Esophagus squamous epithelium (tissue), 5 donors: Measurements from ENCODE around the gene GABPB2. TPM values are rescaled to one million over a fixed set of nuclear protein-coding genes. Genes with fewer than 3 reads are reported as not detected.
"Not testable (repeated sequence)": the region's sequence is repeated elsewhere in the genome, so short reads cannot be mapped to it uniquely, and the experiment has no call there.

Source experiments
- DNase-seq: peaks from one replicate; lab custom pipeline; 2025; lab: John Stamatoyannopoulos, UW
- H3K27ac ChIP-seq, 4 donors: fragments of 200-600 bp; sonication (generic); one replicate each; pipeline ENCODE4 v1.5.1; 2016 to 2019; ENCODE audit warnings: mild to moderate bottlenecking in 1 of 4
- H3K27me3 ChIP-seq, 4 donors: fragments of 200-600 bp; sonication (generic); 1 replicate in 3 of 4; 2 replicates in 1 of 4; pipeline versions ENCODE4 v1.5.1 to v1.6.0; 2017 to 2021; ENCODE audit warnings: antibody characterized with exemption in 1 of 4
- H3K36me3 ChIP-seq, 3 donors: fragments of 200-600 bp; sonication (generic); one replicate each; pipeline ENCODE4 v1.5.1; 2016 to 2019
- H3K4me1 ChIP-seq, 3 donors: fragments of 200-600 bp; sonication (generic); one replicate each; pipeline ENCODE4 v1.5.1; 2017 to 2019
- H3K4me3 ChIP-seq, 4 donors: fragments of 200-600 bp; sonication (generic); 1 replicate in 3 of 4; 2 replicates in 1 of 4; pipeline ENCODE4 v1.5.1; 2016 to 2019; ENCODE audit warnings: mild to moderate bottlenecking in 2 of 4, moderate library complexity in 1 of 4
- H3K9me3 ChIP-seq, 3 donors: fragments of 200-600 bp; sonication (generic); one replicate each; pipeline ENCODE4 v1.5.1; 2016 to 2019
- POLR2A ChIP-seq, 4 donors: fragments of 450-650 bp; IDR thresholded peaks; one replicate each; pipeline ENCODE4 v1.6.1; 2017; ENCODE audit warnings: antibody characterized with exemption in 4 of 4, mild to moderate bottlenecking in 4 of 4, moderate library complexity in 3 of 4
- WGBS, 2 donors: methylation state at CpG; one replicate each; pipeline ENCODE4 v1.1.5; 2018; 5-methylcytosine and 5-hydroxymethylcytosine counted together
- intact Hi-C: fragments of 100-400 bp; cut with DNase I; formaldehyde crosslinking; loops from one replicate; pipeline ENCODE4 v1.15.0; 2022
- total RNA-seq, 4 donors: library from RNA; depleted of rRNA; stranded (reverse); fragments of >200 nt; gene quantifications; one replicate each; pipeline ENCODE4 v1.1.0, GENCODE V29; 2016
- TF ChIP-seq, protein P1 (sequence below), 6 experiments: fragments of 450-650 bp in 4 of 6; fragments of 200-600 bp in 2 of 6; sonication (generic) in 2 of 6; IDR thresholded peaks; one replicate each; pipeline ENCODE4 v1.5.1; 2016 to 2019; ENCODE audit warnings: antibody characterized with exemption in 6 of 6, mild to moderate bottlenecking in 4 of 6, moderate library complexity in 4 of 6
- donor health status: DM: yes; HTN: yes; CAD: no.

The GABPB2 gene
- total RNA-seq, 4 donors from 2014 or later: 7.1 to 15.8 (median 11.0) TPM

DNA sequence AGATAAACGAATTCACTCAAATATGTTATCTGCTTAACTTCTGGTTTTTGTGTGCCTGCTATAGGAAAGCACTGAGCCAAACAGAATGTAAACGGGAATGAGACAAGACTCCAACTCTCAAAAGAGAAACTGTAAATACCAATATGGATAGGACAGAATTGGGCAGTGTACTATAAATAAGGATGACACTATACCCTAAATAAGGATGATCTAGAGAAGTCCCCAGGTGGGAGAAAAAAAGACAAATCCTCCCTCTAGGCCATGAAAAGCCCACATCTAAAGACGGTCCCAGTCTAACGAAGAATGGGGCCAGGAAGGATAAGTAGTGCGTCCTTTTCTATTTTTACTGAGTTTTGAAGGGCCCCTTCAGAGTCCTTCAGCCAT, 1.5 kb upstream of the GABPB2 start:
- no peak overlapping the region for H3K4me3 ChIP-seq
- H3K36me3 ChIP-seq: peaks cover 0 to 9% (median 0%) of the 10 kb centered on the region in 3 donors
- no peak for DNase-seq
- no peaks in the 10 kb centered on the region for H3K9me3 ChIP-seq
- H3K4me1 ChIP-seq: peaks cover 11 to 26% (median 16%) of the 10 kb centered on the region in 3 donors
- intact Hi-C loops: no loop called here
- H3K27me3 ChIP-seq: no peaks in the 10 kb centered on the region
- TF ChIP-seq, protein P1, sequence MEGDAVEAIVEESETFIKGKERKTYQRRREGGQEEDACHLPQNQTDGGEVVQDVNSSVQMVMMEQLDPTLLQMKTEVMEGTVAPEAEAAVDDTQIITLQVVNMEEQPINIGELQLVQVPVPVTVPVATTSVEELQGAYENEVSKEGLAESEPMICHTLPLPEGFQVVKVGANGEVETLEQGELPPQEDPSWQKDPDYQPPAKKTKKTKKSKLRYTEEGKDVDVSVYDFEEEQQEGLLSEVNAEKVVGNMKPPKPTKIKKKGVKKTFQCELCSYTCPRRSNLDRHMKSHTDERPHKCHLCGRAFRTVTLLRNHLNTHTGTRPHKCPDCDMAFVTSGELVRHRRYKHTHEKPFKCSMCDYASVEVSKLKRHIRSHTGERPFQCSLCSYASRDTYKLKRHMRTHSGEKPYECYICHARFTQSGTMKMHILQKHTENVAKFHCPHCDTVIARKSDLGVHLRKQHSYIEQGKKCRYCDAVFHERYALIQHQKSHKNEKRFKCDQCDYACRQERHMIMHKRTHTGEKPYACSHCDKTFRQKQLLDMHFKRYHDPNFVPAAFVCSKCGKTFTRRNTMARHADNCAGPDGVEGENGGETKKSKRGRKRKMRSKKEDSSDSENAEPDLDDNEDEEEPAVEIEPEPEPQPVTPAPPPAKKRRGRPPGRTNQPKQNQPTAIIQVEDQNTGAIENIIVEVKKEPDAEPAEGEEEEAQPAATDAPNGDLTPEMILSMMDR (IDR thresholded peaks at IDR 0.05): no peak
- TF ChIP-seq POLR2A (IDR thresholded peaks at IDR 0.05): no peak
- H3K27ac ChIP-seq: peak overlapping the region; percentile 6 to 100 (median 100)
- 69 to 81% methylated on average over 5 of the region's 5 CpGs for WGBS, 2 donors

GRCh38 chr1:151072224-151072623, 1.7 kb downstream of the GABPB2 start:
- intact Hi-C loops: no loop called here
- H3K9me3 ChIP-seq: no peaks in the 10 kb centered on the region
- 64 to 68% methylated on average over 12 to 13 of the region's 13 CpGs for WGBS, 2 donors

GRCh38 chr1:151085953-151086559, 15.5 kb downstream of the GABPB2 start:
- intact Hi-C loops: no loop called here
- WGBS, 2 donors: 55 to 64% methylated on average over 4 of the region's 4 CpGs
- peaks cover 0 to 11% (median 0%) of the 10 kb centered on the region in 3 donors for H3K4me1 ChIP-seq
- no peak for DNase-seq
- peak overlapping the region in 2 of 4 donors; percentile 27 to 41 for H3K27ac ChIP-seq
- H3K27me3 ChIP-seq: no peaks in the 10 kb centered on the region
- no peaks in the 10 kb centered on the region for H3K9me3 ChIP-seq
- H3K36me3 ChIP-seq: peaks cover 0 to 30% (median 0%) of the 10 kb centered on the region in 3 donors
- TF ChIP-seq, protein P1 (IDR thresholded peaks at IDR 0.05): no peak
- TF ChIP-seq POLR2A (IDR thresholded peaks at IDR 0.05): no peak
- H3K4me3 ChIP-seq: no peak overlapping the region

More at GRCh38 chr1:151072224-151072623, 1.7 kb downstream of the GABPB2 start:
- Histone ChIP-seq H3K27ac (peak overlapping the region in 3 of 4 donors; percentile 5 to 100 (median 99)), H3K36me3 (peaks cover 0 to 24% (median 0%) of the 10 kb centered on the region in 3 donors), H3K4me1 (peaks cover 11 to 26% (median 16%) of the 10 kb centered on the region in 3 donors), H3K4me3 (no peak overlapping the region), H3K27me3 (no peaks in the 10 kb centered on the region)
- TF ChIP-seq, protein P1 (IDR thresholded peaks at IDR 0.05): no peak
- no peak for TF ChIP-seq POLR2A (IDR thresholded peaks at IDR 0.05)
- no peak for DNase-seq

GRCh38 chr1:151097426-151097825, 26.9 kb downstream of the GABPB2 start:
- H3K9me3 ChIP-seq, H3K4me3 ChIP-seq, intact Hi-C loops, H3K4me1 ChIP-seq, H3K27ac ChIP-seq, H3K27me3 ChIP-seq, DNase-seq: not testable (repeated sequence)
- WGBS, 2 donors: 41 to 56% methylated on average over 6 of the region's 6 CpGs
- peaks cover 0 to 36% (median 0%) of the 10 kb centered on the region in 3 donors for H3K36me3 ChIP-seq

DNA sequence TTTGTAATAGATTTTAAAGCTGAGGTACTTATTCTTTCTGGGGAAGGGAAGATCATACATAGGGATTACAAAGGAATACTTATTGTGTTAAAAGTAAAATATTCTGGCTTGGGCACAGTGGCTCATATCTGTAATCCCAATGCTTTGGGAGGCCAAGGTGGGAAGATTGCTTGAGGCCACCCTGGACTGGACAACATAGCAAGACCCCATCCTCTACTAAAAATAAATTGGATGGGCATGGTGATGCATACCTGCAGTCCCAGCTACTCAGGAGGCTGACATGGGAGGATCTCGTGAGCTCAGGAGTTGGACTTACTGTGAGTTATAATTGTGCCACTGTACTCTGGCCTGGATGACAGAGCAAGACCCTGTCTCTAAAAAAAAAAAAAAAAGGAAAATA, 27.6 kb downstream of the GABPB2 start:
- no peak overlapping the region for H3K27ac ChIP-seq
- TF ChIP-seq POLR2A (IDR thresholded peaks at IDR 0.05): no peak
- TF ChIP-seq, protein P1 (IDR thresholded peaks at IDR 0.05): no peak
- DNase-seq: no peak
- H3K27me3 ChIP-seq: no peaks in the 10 kb centered on the region
- no peaks in the 10 kb centered on the region for H3K9me3 ChIP-seq
- peaks cover 0 to 8% (median 0%) of the 10 kb centered on the region in 3 donors for H3K4me1 ChIP-seq
- WGBS, 2 donors: 93 to 100% methylated on average over 1 of the region's 1 CpG
- no peak overlapping the region for H3K4me3 ChIP-seq
- intact Hi-C loops: no loop called here
- H3K36me3 ChIP-seq: peaks cover 0 to 43% (median 0%) of the 10 kb centered on the region in 3 donors
